Upper lobe of left lung (tissue), 6 donors: ENCODE measurements around the gene UGT1A5. TPM values are rescaled to one million over a fixed set of nuclear protein-coding genes. Genes with fewer than 3 reads are reported as not detected.

Experiments used
- ATAC-seq, 2 donors: fragments of 200-7000 bp; cut with Tn5 transposase; one replicate each; pipeline ENCODE4 v1.9.1; 2022; ENCODE audit warnings: mild to moderate bottlenecking in 2 of 2, moderate library complexity in 2 of 2; ENCODE audit not compliant: low FRiP score in 2 of 2
- DNase-seq, 2 donors: peaks; one replicate each; pipeline ENCODE4 v3.0.0-alpha.2; 2019 to 2020
- H3K27ac ChIP-seq, 4 donors: fragments of 200-600 bp; sonication (generic); one replicate each; pipeline ENCODE4 v1.5.1; 2016 to 2019
- H3K27me3 ChIP-seq, 4 donors: fragments of 200-600 bp; sonication (generic); one replicate each; pipeline ENCODE4 v1.5.1; 2017 to 2019
- H3K36me3 ChIP-seq, 4 donors: fragments of 200-600 bp; sonication (generic); one replicate each; pipeline ENCODE4 v1.5.1; 2016 to 2019
- H3K4me1 ChIP-seq, 4 donors: fragments of 200-600 bp; sonication (generic); one replicate each; pipeline ENCODE4 v1.5.1; 2018 to 2019
- H3K4me3 ChIP-seq, 4 donors: fragments of 200-600 bp; sonication (generic); one replicate each; pipeline ENCODE4 v1.5.1; 2017 to 2019; ENCODE audit warnings: mild to moderate bottlenecking in 2 of 4, moderate library complexity in 1 of 4
- H3K9me3 ChIP-seq, 4 donors: fragments of 200-600 bp; sonication (generic); one replicate each; pipeline ENCODE4 v1.5.1; 2018 to 2019
- EP300 ChIP-seq, 4 donors: sonication (generic); formaldehyde crosslinking; IDR thresholded peaks; one replicate each; pipeline ENCODE4 v1.5.1; 2017; ENCODE audit warnings: antibody characterized with exemption in 4 of 4, control low read depth in 2 of 4
- POLR2A ChIP-seq, 4 donors: fragments of 450-650 bp; IDR thresholded peaks; one replicate each; pipeline ENCODE4 v1.5.1; 2016 to 2017; ENCODE audit warnings: antibody characterized with exemption in 4 of 4, mild to moderate bottlenecking in 2 of 4
- POLR2AphosphoS5 ChIP-seq, 2 donors: sonication (generic); formaldehyde crosslinking; IDR thresholded peaks; one replicate each; pipeline ENCODE4 v1.5.1; 2017; ENCODE audit warnings: antibody characterized with exemption in 2 of 2
- WGBS, 2 donors: methylation state at CpG; one replicate each; pipeline ENCODE4 v1.1.5; 2017 to 2018; 5-methylcytosine and 5-hydroxymethylcytosine counted together
- total RNA-seq, 6 donors: library from RNA; depleted of rRNA in 4 of 6; stranded (reverse); fragments of >200 nt in 4 of 6; gene quantifications; one replicate each; pipeline versions ENCODE4 v1.1.0 to v1.2.1, GENCODE V29; 2016 to 2021
- TF ChIP-seq, protein P1 (sequence below), 6 experiments: fragments of 450-650 bp in 4 of 6; fragments of 200-600 bp in 2 of 6; sonication (generic) in 2 of 6; IDR thresholded peaks; one replicate each; pipeline ENCODE4 v1.5.1; 2016 to 2019; ENCODE audit warnings: antibody characterized with exemption in 6 of 6
- donor health status: DM: no; HTN: no; CAD: no; lungs with moderate emphysema.
- donor health status: DM: no; HTN: yes; CAD: no; lungs with severe emphysema.

Gene UGT1A5
- total RNA-seq, 6 donors from 2014 or later: 1.0 TPM; not detected in 5

- 92 to 95% methylated on average over 5 to 6 of the region's 6 CpGs for WGBS, 2 donors
- TF ChIP-seq POLR2AphosphoS5 (IDR thresholded peaks at IDR 0.05) (no peak), EP300 (IDR thresholded peaks at IDR 0.05) (no peak), POLR2A (IDR thresholded peaks at IDR 0.05) (no peak)
- TF ChIP-seq, protein P1, sequence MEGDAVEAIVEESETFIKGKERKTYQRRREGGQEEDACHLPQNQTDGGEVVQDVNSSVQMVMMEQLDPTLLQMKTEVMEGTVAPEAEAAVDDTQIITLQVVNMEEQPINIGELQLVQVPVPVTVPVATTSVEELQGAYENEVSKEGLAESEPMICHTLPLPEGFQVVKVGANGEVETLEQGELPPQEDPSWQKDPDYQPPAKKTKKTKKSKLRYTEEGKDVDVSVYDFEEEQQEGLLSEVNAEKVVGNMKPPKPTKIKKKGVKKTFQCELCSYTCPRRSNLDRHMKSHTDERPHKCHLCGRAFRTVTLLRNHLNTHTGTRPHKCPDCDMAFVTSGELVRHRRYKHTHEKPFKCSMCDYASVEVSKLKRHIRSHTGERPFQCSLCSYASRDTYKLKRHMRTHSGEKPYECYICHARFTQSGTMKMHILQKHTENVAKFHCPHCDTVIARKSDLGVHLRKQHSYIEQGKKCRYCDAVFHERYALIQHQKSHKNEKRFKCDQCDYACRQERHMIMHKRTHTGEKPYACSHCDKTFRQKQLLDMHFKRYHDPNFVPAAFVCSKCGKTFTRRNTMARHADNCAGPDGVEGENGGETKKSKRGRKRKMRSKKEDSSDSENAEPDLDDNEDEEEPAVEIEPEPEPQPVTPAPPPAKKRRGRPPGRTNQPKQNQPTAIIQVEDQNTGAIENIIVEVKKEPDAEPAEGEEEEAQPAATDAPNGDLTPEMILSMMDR (IDR thresholded peaks at IDR 0.05): no peak
- Histone ChIP-seq H3K4me1 (no peaks in the 10 kb centered on the region), H3K36me3 (no peaks in the 10 kb centered on the region), H3K4me3 (no peak overlapping the region), H3K27me3 (no peaks in the 10 kb centered on the region), H3K9me3 (no peaks in the 10 kb centered on the region), H3K27ac (no peak overlapping the region)
- DNase-seq: no peak
- no peak for ATAC-seq
Measured at GRCh38 chr2:233775414-233775813, 62.7 kb downstream of the UGT1A5 start.

- DNase-seq (no peak), ATAC-seq (no peak)
- WGBS, 2 donors: 93 to 100% methylated on average over 2 of the region's 2 CpGs
- TF ChIP-seq POLR2A (IDR thresholded peaks at IDR 0.05) (no peak), POLR2AphosphoS5 (IDR thresholded peaks at IDR 0.05) (no peak), EP300 (IDR thresholded peaks at IDR 0.05) (no peak)
- TF ChIP-seq, protein P1 (IDR thresholded peaks at IDR 0.05): no peak
- no peaks in the 10 kb centered on the region for H3K4me1 ChIP-seq
- no peak within 1 kb of the TSS for H3K4me3 ChIP-seq
- no peaks in the 10 kb centered on the region for H3K9me3 ChIP-seq
- no peaks in the 10 kb centered on the region for H3K36me3 ChIP-seq
- H3K27me3 ChIP-seq: no peaks in the 10 kb centered on the region
- H3K27ac ChIP-seq: no peak within 1 kb of the TSS
Measured at GRCh38 chr2:233778030-233778429, 65.3 kb downstream of the UGT1A5 start, which contains the start of gene MROH2A. Gene MROH2A (plus strand): TSS chr2:233778330. CDS start chr2:233779359, 1,029 bp downstream.

GRCh38 chr2:233779722-233780121, 67.0 kb downstream of the UGT1A5 start:
- H3K4me3 ChIP-seq: no peak overlapping the region
- TF ChIP-seq, protein P1 (IDR thresholded peaks at IDR 0.05): no peak
- no peak for TF ChIP-seq POLR2AphosphoS5 (IDR thresholded peaks at IDR 0.05)
- TF ChIP-seq EP300 (IDR thresholded peaks at IDR 0.05): no peak
- TF ChIP-seq POLR2A (IDR thresholded peaks at IDR 0.05): no peak
- no peak overlapping the region for H3K27ac ChIP-seq
- DNase-seq (no peak), ATAC-seq (no peak)
- H3K4me1 ChIP-seq: no peaks in the 10 kb centered on the region
- H3K27me3 ChIP-seq: no peaks in the 10 kb centered on the region
- WGBS, 2 donors: 83 to 87% methylated on average over 3 to 4 of the region's 4 CpGs
- no peaks in the 10 kb centered on the region for H3K36me3 ChIP-seq
- no peaks in the 10 kb centered on the region for H3K9me3 ChIP-seq

DNA sequence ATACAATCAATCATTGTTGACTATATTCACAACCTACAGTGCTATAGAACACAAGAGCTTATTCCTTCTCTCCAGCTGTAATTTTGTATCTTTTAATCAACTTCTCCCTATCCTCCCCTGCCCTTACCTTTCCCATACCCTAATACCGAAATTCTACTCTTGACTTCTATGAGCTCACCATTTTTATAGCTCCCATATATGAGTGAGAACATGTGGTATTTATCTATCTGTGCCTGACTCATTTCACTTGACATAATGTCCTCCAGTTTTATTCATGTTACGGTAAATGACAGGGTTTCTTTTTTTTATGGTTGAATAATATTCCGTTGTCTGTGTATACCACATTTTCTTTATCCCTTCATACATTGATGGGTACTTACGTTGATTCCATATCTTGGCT, 68.1 kb downstream of the UGT1A5 start:
- Histone ChIP-seq H3K4me1 (no peaks in the 10 kb centered on the region), H3K4me3 (no peak overlapping the region), H3K9me3 (no peaks in the 10 kb centered on the region), H3K36me3 (no peaks in the 10 kb centered on the region), H3K27ac (no peak overlapping the region), H3K27me3 (no peaks in the 10 kb centered on the region)
- 89 to 92% methylated on average over 4 of the region's 4 CpGs for WGBS, 2 donors
- no peak for TF ChIP-seq POLR2A (IDR thresholded peaks at IDR 0.05)
- no peak for TF ChIP-seq EP300 (IDR thresholded peaks at IDR 0.05)
- TF ChIP-seq, protein P1 (IDR thresholded peaks at IDR 0.05): no peak
- TF ChIP-seq POLR2AphosphoS5 (IDR thresholded peaks at IDR 0.05): no peak
- no peak for ATAC-seq
- DNase-seq: no peak

DNA sequence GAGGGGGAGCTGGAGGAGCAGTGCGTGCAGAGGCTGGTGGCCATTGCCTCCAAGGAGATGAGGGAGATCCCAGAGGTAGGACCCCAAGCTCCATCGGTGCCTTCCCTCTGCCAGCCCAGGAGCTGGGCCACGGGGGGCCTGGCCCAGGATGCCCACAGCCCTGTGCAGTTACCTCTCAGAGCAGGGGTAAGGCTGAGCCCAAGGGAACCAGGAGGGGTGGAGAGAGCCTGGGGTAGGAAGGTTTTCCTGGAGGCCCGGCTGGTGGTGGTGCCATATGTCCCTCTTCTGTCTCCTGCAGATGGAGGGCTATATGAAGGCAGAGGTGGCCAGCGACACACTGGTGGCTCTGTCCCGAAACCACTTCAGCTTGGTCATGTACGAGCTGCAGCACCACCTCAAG, 76.8 kb downstream of the UGT1A5 start:
- DNase-seq: no peak
- 95 to 98% methylated on average over 5 to 7 of the region's 7 CpGs for WGBS, 2 donors
- no peaks in the 10 kb centered on the region for H3K9me3 ChIP-seq

More for the DNA sequence above, 76.8 kb downstream of the UGT1A5 start:
- Histone ChIP-seq H3K27me3 (no peaks in the 10 kb centered on the region), H3K36me3 (no peaks in the 10 kb centered on the region), H3K4me3 (no peak overlapping the region), H3K4me1 (no peaks in the 10 kb centered on the region), H3K27ac (no peak overlapping the region)
- TF ChIP-seq POLR2A (IDR thresholded peaks at IDR 0.05) (no peak), POLR2AphosphoS5 (IDR thresholded peaks at IDR 0.05) (no peak), EP300 (IDR thresholded peaks at IDR 0.05) (no peak)
- TF ChIP-seq, protein P1 (IDR thresholded peaks at IDR 0.05): no peak
- ATAC-seq: no peak
